Brain pericyte (primary cell): Measurements from ENCODE around the gene SKA3.

Source experiments
- DNase-seq: peaks from one replicate; pipeline ENCODE4 v3.0.0-alpha.2; 2012; ENCODE audit warnings: low read depth, low spot score

Gene SKA3

GRCh38 chr13:21116141-21116540 lies 60.2 kb downstream of the SKA3 start:
- DNase-seq = no peak

- no peak for DNase-seq
Measured at GRCh38 chr13:21115231-21115630, 61.1 kb downstream of the SKA3 start.

DNA sequence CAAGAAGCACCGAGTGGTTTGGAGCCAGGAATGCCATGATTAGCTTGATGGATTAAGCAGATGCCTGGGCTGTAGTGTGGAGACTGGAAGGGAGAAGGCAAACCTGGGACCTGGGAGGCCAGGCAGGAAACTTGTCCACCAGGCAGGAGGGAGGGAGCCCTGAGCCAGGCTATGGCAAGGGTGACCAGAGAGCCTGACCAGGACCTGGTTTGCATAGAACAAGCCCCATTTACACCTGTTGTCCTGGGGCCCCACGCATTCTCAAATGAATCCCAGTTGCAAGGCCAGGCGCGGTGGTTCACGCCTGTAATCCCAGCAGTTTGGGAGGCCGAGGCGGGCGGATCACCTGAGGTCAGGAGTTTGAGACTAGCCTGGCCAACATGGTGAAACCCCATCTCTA lies 64.8 kb downstream of the SKA3 start:
- DNase-seq = no peak

- no peak for DNase-seq
Measured at GRCh38 chr13:21109168-21109567, 67.2 kb downstream of the SKA3 start.

DNA sequence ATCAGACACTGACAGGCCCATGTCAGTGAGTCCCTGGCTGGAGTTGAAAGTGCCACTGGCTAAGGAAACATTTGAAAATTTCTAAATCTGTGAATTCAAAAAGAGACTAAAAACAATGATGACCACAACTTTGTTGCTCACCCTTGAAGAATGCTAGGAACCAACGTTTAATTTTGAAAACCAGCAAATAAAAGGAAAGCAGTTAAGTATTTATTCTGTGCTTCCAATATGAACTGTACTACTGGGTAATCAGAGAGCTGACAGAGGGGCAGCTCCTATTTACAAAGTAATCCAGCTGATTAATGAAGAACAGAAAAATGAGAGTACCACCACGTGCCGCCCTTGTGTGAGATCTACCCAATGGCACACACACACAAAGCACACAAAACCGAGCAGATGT lies 70.3 kb downstream of the SKA3 start:
- no peak for DNase-seq

DNA sequence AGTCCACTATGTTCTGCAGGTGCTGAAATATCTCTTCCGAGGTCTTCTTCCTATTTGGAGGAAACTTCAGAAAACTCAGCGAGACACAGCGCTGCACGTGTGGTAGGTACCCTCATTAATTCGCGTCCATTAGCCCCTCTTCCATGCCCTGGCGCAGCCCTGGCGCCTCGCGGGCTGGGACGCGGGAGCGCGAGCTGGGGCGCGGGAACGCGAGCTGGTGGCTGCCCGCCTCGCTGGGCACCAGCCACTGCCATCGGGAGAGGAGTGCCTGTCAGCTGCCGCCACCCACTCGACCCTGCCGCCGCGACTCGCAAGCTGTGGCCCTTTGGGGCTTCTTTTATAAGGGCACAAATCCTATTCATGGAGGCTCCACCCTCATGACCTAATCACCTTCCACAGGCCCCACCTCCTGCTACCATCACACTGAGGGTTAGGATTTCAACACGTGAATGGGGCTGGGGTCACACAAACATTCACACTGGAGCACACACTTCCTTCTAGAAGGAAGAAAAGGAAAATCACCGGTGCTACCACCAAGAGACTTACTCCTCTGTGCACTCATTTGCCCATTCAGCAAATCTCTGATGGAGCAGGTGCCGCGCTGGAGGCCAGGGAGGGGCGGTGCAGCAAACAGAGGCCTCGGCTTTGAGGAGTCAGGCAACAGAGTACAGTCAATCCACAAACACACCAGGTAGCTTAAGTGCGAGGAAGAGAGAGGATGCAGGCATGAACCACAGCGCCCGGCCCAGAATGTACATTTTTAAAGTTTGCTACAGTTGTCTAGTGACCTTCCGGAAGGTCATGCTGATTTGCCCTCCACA lies 71.9 kb downstream of the SKA3 start:
- DNase-seq = no peak
